ENCODE data around the gene PIP4K2C. TPM values are rescaled to one million over a fixed set of nuclear protein-coding genes. Genes with fewer than 3 reads are reported as not detected.
A peak's percentile ranks its signal among the peaks of the same experiment; 100 is the strongest.

Gene PIP4K2C
- total RNA-seq, 4 donors from 2014 or later: 36.9 to 68.9 (median 51.5) TPM

- DNase-seq (ENCODE audit: low spot score in 2 of 2): peak in 1 of 2 donors; percentile 23
- peaks cover 68% of the 10 kb centered on the region for H3K27me3 ChIP-seq
- H3K4me1 ChIP-seq: peaks cover 23% of the 10 kb centered on the region
Observed at GRCh38 chr12:57620245-57620935, 29.4 kb downstream of the PIP4K2C start.

GRCh38 chr12:57620936-57621496, 30.0 kb downstream of the PIP4K2C start:
- H3K9me3 ChIP-seq: no peaks in the 10 kb centered on the region
- H3K4me1 ChIP-seq: peaks cover 23% of the 10 kb centered on the region
- peak overlapping the region; percentile 48 for H3K4me3 ChIP-seq
- TF ChIP-seq POLR2A (IDR thresholded peaks at IDR 0.05): no peak
- H3K27ac ChIP-seq: no peak overlapping the region
- 7% methylated on average over 34 of the region's 42 CpGs for WGBS
- DNase-seq (ENCODE audit: low spot score in 2 of 2): no peak
- H3K27me3 ChIP-seq: peaks cover 74% of the 10 kb centered on the region
- no peaks in the 10 kb centered on the region for H3K36me3 ChIP-seq

More at GRCh38 chr12:57620245-57620935, 29.4 kb downstream of the PIP4K2C start:
- Histone ChIP-seq H3K27ac (no peak overlapping the region), H3K4me3 (no peak overlapping the region), H3K9me3 (no peaks in the 10 kb centered on the region), H3K36me3 (no peaks in the 10 kb centered on the region)
- WGBS: 29% methylated on average over 13 of the region's 13 CpGs
- no peak for TF ChIP-seq POLR2AphosphoS5 (IDR thresholded peaks at IDR 0.05)
- TF ChIP-seq POLR2A (IDR thresholded peaks at IDR 0.05): no peak
- no peak for TF ChIP-seq EP300 (IDR thresholded peaks at IDR 0.05)
- TF ChIP-seq, protein P1, sequence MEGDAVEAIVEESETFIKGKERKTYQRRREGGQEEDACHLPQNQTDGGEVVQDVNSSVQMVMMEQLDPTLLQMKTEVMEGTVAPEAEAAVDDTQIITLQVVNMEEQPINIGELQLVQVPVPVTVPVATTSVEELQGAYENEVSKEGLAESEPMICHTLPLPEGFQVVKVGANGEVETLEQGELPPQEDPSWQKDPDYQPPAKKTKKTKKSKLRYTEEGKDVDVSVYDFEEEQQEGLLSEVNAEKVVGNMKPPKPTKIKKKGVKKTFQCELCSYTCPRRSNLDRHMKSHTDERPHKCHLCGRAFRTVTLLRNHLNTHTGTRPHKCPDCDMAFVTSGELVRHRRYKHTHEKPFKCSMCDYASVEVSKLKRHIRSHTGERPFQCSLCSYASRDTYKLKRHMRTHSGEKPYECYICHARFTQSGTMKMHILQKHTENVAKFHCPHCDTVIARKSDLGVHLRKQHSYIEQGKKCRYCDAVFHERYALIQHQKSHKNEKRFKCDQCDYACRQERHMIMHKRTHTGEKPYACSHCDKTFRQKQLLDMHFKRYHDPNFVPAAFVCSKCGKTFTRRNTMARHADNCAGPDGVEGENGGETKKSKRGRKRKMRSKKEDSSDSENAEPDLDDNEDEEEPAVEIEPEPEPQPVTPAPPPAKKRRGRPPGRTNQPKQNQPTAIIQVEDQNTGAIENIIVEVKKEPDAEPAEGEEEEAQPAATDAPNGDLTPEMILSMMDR (IDR thresholded peaks at IDR 0.05): no peak

DNA sequence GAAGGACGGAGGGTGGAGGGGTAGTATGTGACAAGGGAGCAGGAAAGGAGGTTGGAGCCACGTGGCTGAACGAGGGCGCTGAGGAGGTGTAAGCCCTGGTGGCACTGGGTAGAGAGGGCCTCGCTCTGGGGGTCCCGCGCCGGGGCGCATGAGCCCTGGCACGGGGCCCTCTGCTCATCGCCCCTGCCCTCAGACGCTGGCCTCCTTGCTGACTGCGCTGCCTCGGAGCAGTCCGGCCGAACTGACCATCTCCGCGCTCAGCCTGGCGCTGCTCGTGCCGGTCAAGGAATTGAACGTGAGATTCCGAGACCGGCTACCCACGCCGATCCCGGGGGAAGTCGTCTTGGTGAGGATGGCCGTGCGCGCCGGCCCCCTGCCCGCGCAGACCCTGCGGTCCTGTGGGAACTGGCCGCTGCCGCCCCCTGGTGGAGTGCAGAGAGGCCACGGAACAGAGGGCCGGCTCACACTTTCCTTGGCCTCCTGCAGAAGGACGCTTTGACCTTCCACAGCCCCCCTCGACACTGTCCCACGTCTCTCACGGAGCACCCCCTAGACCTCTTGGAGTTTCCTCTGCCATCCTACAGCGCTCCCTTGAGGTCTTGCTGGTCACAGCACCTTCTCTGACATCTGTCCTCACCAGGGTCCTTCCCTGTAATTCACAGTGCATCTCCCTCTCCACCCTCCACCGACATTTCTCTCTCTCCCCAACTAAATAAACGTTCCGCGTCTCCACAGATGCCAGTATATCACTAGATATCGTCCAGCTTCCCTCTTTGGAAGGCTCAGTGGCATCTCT, 30.7 kb downstream of the PIP4K2C start:
- Histone ChIP-seq H3K4me3 (peak overlapping the region; percentile 48), H3K36me3 (no peaks in the 10 kb centered on the region), H3K27me3 (peaks cover 81% of the 10 kb centered on the region), H3K9me3 (no peaks in the 10 kb centered on the region), H3K4me1 (peaks cover 23% of the 10 kb centered on the region), H3K27ac (no peak overlapping the region)
- DNase-seq (ENCODE audit: low spot score in 2 of 2): no peak
- WGBS: 5% methylated on average over 28 of the region's 49 CpGs
- TF ChIP-seq EP300 (IDR thresholded peaks at IDR 0.05): no peak
- TF ChIP-seq, protein P1 (IDR thresholded peaks at IDR 0.05): peak; percentile 77 to 86

DNA sequence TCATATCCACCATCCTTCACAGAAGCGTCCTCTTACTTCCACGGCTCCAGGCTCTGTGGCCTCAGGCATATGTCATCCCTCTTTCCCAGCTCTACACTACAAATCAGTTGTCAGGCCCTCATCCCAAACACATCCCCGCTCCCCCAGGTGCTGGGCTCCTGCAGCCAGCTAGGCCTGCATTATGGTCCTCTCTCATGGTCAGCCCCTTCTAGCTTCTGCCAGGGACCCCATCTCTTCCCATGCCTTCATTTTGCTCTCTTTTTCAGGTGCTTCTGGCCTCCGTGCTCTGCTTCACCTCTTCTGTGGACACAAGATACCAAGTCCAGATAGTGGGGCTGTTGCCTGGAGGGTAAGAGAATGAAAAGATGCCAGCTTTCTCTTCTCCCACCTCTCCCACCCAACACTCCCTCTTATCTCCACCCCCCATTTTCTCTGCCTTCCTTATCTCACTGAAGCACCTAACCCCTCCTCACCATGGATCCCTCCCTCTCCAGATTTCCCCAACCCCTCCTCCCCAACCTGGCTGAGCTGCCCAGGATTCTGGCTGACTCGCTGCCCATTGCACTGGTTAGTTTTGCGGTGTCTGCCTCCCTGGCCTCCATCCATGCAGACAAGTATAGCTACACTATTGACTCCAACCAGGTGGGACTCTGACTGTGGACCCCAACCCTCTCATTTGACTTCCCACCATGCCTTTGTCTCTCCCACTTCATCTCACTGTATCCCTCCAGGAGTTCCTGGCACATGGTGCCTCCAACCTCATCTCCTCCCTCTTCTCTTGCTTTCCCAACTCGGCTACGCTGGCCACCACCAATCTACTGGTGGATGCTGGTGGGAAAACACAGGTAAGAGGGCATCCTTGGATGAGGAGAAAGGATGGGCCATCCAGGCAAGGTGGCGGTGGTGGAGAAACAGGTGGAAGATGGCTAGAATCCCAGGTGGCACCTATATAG, 31.6 kb downstream of the PIP4K2C start:
- peaks cover 27% of the 10 kb centered on the region for H3K4me1 ChIP-seq
- peak in 1 of 2 donors; percentile 64 for DNase-seq (ENCODE audit: low spot score in 2 of 2)
- H3K9me3 ChIP-seq: no peaks in the 10 kb centered on the region
- WGBS: 82% methylated on average over 9 of the region's 9 CpGs
- H3K27ac ChIP-seq: no peak overlapping the region
- H3K36me3 ChIP-seq: no peaks in the 10 kb centered on the region
- H3K27me3 ChIP-seq: peaks cover 90% of the 10 kb centered on the region
- no peak overlapping the region for H3K4me3 ChIP-seq
- TF ChIP-seq, protein P1 (IDR thresholded peaks at IDR 0.05): no peak
- TF ChIP-seq POLR2A (IDR thresholded peaks at IDR 0.05): no peak
- no peak for TF ChIP-seq POLR2AphosphoS5 (IDR thresholded peaks at IDR 0.05)
- no peak for TF ChIP-seq EP300 (IDR thresholded peaks at IDR 0.05)

DNA sequence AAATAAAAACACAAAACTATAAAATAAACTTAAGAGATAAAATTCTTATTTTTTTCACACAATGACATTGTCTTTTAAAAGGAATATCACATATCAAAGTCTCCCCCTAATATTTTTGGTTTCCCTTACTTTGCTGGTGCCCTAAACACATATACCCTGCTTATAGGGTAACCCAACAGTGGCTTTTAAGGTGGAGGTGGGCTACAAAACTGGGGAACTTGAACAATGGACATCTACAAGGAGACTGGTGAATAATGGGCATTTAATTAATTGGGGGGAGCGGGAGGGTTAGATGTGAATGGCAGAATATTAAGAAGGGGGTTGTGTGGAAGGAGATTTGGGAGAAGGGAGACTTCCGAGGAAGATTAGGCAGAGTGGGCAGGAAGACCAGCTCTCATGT, 32.4 kb downstream of the PIP4K2C start:
- Histone ChIP-seq H3K9me3 (no peaks in the 10 kb centered on the region), H3K27ac (no peak overlapping the region), H3K4me1 (peaks cover 33% of the 10 kb centered on the region), H3K4me3 (no peak overlapping the region), H3K27me3 (peaks cover 95% of the 10 kb centered on the region), H3K36me3 (no peaks in the 10 kb centered on the region)
- no peak for DNase-seq (ENCODE audit: low spot score in 2 of 2)
- TF ChIP-seq POLR2A (IDR thresholded peaks at IDR 0.05) (no peak), POLR2AphosphoS5 (IDR thresholded peaks at IDR 0.05) (no peak)
- TF ChIP-seq, protein P1 (IDR thresholded peaks at IDR 0.05): no peak
- WGBS: 84% methylated on average over 2 of the region's 2 CpGs
